Aorta (tissue), 5 donors: Measurements from ENCODE around the gene SERP1. TPM values are rescaled to one million over a fixed set of nuclear protein-coding genes. Genes with fewer than 3 reads are reported as not detected.

Experiments used
- ATAC-seq: fragments of 200-7000 bp; cut with Tn5 transposase; one replicate; pipeline ENCODE4 v1.9.1; 2022; ENCODE audit warnings: moderate library complexity; ENCODE audit not compliant: low FRiP score
- DNase-seq, 2 donors: peaks; one replicate each; pipeline ENCODE4 v3.0.0-alpha.2; 2020
- H3K27ac ChIP-seq, 2 donors: one replicate each; pipeline ENCODE4 v1.5.1; 2013; ENCODE audit warnings: low read length in 2 of 2, mild to moderate bottlenecking in 2 of 2, moderate library complexity in 2 of 2, control low read depth in 1 of 2, inconsistent platforms in 1 of 2, low read depth in 1 of 2
- H3K27me3 ChIP-seq, 2 donors: one replicate each; pipeline ENCODE4 v1.6.1; 2013; ENCODE audit warnings: control low read depth in 1 of 2, low read length in 1 of 2, mild to moderate bottlenecking in 1 of 2, moderate library complexity in 1 of 2; ENCODE audit not compliant: insufficient read depth in 2 of 2, control insufficient read depth in 1 of 2
- H3K36me3 ChIP-seq, 2 donors: one replicate each; pipeline ENCODE4 v1.6.1; 2013; ENCODE audit warnings: control low read depth in 1 of 2, low read length in 1 of 2, mild to moderate bottlenecking in 1 of 2; ENCODE audit not compliant: insufficient read depth in 2 of 2, control insufficient read depth in 1 of 2
- H3K4me1 ChIP-seq, 2 donors: one replicate each; pipeline ENCODE4 v1.6.1; 2013; ENCODE audit warnings: low read length in 2 of 2, control low read depth in 1 of 2, mild to moderate bottlenecking in 1 of 2, moderate library complexity in 1 of 2; ENCODE audit not compliant: insufficient read depth in 2 of 2, control insufficient read depth in 1 of 2
- H3K4me3 ChIP-seq, 2 donors: one replicate each; pipeline ENCODE4 v1.5.1; 2013; ENCODE audit warnings: low read length in 2 of 2, control low read depth in 1 of 2, mild to moderate bottlenecking in 1 of 2
- H3K9me3 ChIP-seq: one replicate; pipeline ENCODE4 v1.6.1; 2013; ENCODE audit warnings: mild to moderate bottlenecking, low read length; ENCODE audit not compliant: control insufficient read depth
- WGBS, 2 donors: extraction: QIAGEN DNeasy Blood & Tissue Kit; methylation state at CpG; one replicate each; pipeline ENCODE4 v1.1.7; 2013; 5-methylcytosine and 5-hydroxymethylcytosine counted together
- intact Hi-C, 2 donors: fragments of 100-400 bp; cut with DNase I; formaldehyde crosslinking; loops; one replicate each; pipeline versions ENCODE4 v1.14.2 to v1.15.0; 2022
- polyA plus RNA-seq, 2 donors: library from polyadenylated mRNA; stranded (reverse); fragments of 200-250 nt; gene quantifications; one replicate each; pipeline ENCODE4 v1.2.3, GENCODE V29; 2013
- total RNA-seq, 2 donors: library from RNA; stranded (reverse); fragmentation: NEBNext Ultra II Directional; extraction: Animal tissue kit (Norgen Biotek cat#: 25700); gene quantifications; one replicate each; pipeline ENCODE4 v1.2.1, GENCODE V29; 2021
- donor health status: healthy with polysubstance abuse.
- donor health status: Bipolar disorder and iron deficiency.
- donor health status: DM: no; HTN: no; CAD: no.
- donor health status: DM: no; HTN: no; CAD: no.
- donor health status: DM: yes; HTN: yes; CAD: no.

The SERP1 gene
- total and polyA plus RNA-seq, 4 donors: 71.9 to 92.9 (median 76.6) TPM

GRCh38 chr3:150567328-150567727 is 21.0 kb upstream of the SERP1 start:
- H3K36me3 ChIP-seq: peaks cover 0 to 4% of the 10 kb centered on the region in 2 donors
- H3K9me3 ChIP-seq: no peaks in the 10 kb centered on the region
- intact Hi-C loops: no loop called here
- H3K4me3 ChIP-seq: no peak overlapping the region
- no peaks in the 10 kb centered on the region for H3K27me3 ChIP-seq
- no peak for DNase-seq
- WGBS, 2 donors: 90 to 93% methylated on average over 1 of the region's 1 CpG
- H3K27ac ChIP-seq: no peak overlapping the region
- ATAC-seq: no peak
- no peaks in the 10 kb centered on the region for H3K4me1 ChIP-seq

GRCh38 chr3:150564243-150564642 is 17.9 kb upstream of the SERP1 start:
- Histone ChIP-seq H3K4me1 (no peaks in the 10 kb centered on the region), H3K27ac (no peak overlapping the region), H3K4me3 (no peak overlapping the region), H3K9me3 (no peaks in the 10 kb centered on the region), H3K36me3 (peaks cover 0 to 4% of the 10 kb centered on the region in 2 donors), H3K27me3 (no peaks in the 10 kb centered on the region)
- 80 to 90% methylated on average over 2 of the region's 2 CpGs for WGBS, 2 donors
- intact Hi-C loops: no loop called here
- ATAC-seq (no peak), DNase-seq (no peak)

- no peaks in the 10 kb centered on the region for H3K27me3 ChIP-seq
- no peak overlapping the region for H3K27ac ChIP-seq
- no peaks in the 10 kb centered on the region for H3K9me3 ChIP-seq
- no peak for DNase-seq
- ATAC-seq: no peak
- H3K4me1 ChIP-seq: no peaks in the 10 kb centered on the region
- H3K36me3 ChIP-seq: no peaks in the 10 kb centered on the region
- H3K4me3 ChIP-seq: no peak overlapping the region
- 65 to 73% methylated on average over 1 of the region's 1 CpG for WGBS, 2 donors
- intact Hi-C loops: no loop called here
Measured at GRCh38 chr3:150557725-150558124, 11.4 kb upstream of the SERP1 start.

- ATAC-seq: no peak
- WGBS, 2 donors: 72 to 77% methylated on average over 2 of the region's 2 CpGs
- H3K36me3 ChIP-seq: no peaks in the 10 kb centered on the region
Measured at GRCh38 chr3:150556792-150557191, 10.5 kb upstream of the SERP1 start.

GRCh38 chr3:150555859-150556436 is 9.7 kb upstream of the SERP1 start:
- DNase-seq (no peak), ATAC-seq (no peak)
- Histone ChIP-seq H3K27me3 (no peaks in the 10 kb centered on the region), H3K4me1 (no peaks in the 10 kb centered on the region), H3K36me3 (no peaks in the 10 kb centered on the region), H3K9me3 (no peaks in the 10 kb centered on the region), H3K27ac (no peak overlapping the region), H3K4me3 (no peak overlapping the region)
- intact Hi-C loops: no loop called here
- WGBS, 2 donors: 92 to 94% methylated on average over 4 of the region's 4 CpGs

More at GRCh38 chr3:150556792-150557191, 10.5 kb upstream of the SERP1 start:
- Histone ChIP-seq H3K27ac (no peak overlapping the region), H3K9me3 (no peaks in the 10 kb centered on the region), H3K4me1 (no peaks in the 10 kb centered on the region), H3K27me3 (no peaks in the 10 kb centered on the region), H3K4me3 (no peak overlapping the region)
- no peak for DNase-seq
- intact Hi-C loops: no loop called here

GRCh38 chr3:150547045-150547741 is 897 bp upstream of the SERP1 start:
- no peak for ATAC-seq
- H3K9me3 ChIP-seq: no peaks in the 10 kb centered on the region
- WGBS, 2 donors: 16 to 20% methylated on average over 7 of the region's 7 CpGs
- intact Hi-C loops: loop anchor here in 1 of 2 donors (2.0 to 10.0 kb wide), 4 partner anchors 55 to 216 kb away; partner anchors contain the start of genes ERICH6, SELENOT, SIAH2 and TSC22D2
- no peak for DNase-seq
- peaks cover 0 to 6% of the 10 kb centered on the region in 2 donors for H3K4me1 ChIP-seq
- H3K27ac ChIP-seq: peak overlapping the region; percentile 61 to 66
- H3K36me3 ChIP-seq: no peaks in the 10 kb centered on the region
- no peaks in the 10 kb centered on the region for H3K27me3 ChIP-seq
- peak overlapping the region; percentile 74 to 95 for H3K4me3 ChIP-seq

GRCh38 chr3:150545419-150546225 is 674 bp downstream of the SERP1 start:
- ATAC-seq (peak; percentile 57), DNase-seq (peak in 1 of 2 donors; percentile 75)
- 0 to 1% methylated on average over 53 to 54 of the region's 54 CpGs for WGBS, 2 donors
- Histone ChIP-seq H3K27ac (peak overlapping the region; percentile 38 to 89), H3K27me3 (no peaks in the 10 kb centered on the region), H3K9me3 (no peaks in the 10 kb centered on the region), H3K4me3 (peak overlapping the region; percentile 77 to 90), H3K4me1 (peaks cover 0 to 6% of the 10 kb centered on the region in 2 donors), H3K36me3 (no peaks in the 10 kb centered on the region)
- intact Hi-C loops: loop anchor here in 1 of 2 donors (2.0 to 10.0 kb wide), 4 partner anchors 57 to 217 kb away; partner anchors contain the start of genes ERICH6, SELENOT, SIAH2 and TSC22D2

- 0 to 1% methylated on average over 1 of the region's 1 CpG for WGBS, 2 donors
- Histone ChIP-seq H3K9me3 (no peaks in the 10 kb centered on the region), H3K4me3 (peak overlapping the region; percentile 51 to 90), H3K27me3 (no peaks in the 10 kb centered on the region), H3K36me3 (no peaks in the 10 kb centered on the region), H3K4me1 (peaks cover 0 to 6% of the 10 kb centered on the region in 2 donors), H3K27ac (no peak overlapping the region)
- no peak for ATAC-seq
- intact Hi-C loops: loop anchor here in 1 of 2 donors (5.0 to 10.0 kb wide), 2 partner anchors 58 to 160 kb away; partner anchors contain the start of genes ERICH6 and SELENOT
- no peak for DNase-seq
Measured at GRCh38 chr3:150544726-150545125, 1.6 kb downstream of the SERP1 start.
